ENCODE results near the gene KRT75.
"Not testable (repeated sequence)": the region's sequence is repeated elsewhere in the genome, so short reads cannot be mapped to it uniquely, and the experiment has no call there.

KRT75 gene

DNA sequence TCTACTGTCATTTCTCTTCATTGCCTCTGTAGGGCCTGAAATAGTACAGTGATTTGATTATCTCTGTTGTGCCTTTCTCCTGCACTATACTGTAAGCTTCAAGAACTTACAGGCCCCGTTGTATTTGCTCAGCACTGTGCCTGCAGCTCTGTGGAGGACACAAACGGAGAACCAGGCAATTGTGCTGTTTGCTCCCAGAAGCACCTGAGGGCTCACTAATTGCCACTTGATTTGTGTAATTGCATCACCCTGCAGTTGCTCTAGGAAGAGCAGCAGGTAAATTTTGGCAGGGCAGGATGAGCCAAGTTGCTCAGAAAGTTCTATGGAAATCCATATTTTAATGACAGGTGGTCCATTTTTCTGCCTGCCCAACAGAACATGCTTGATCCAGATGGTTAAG is 16.4 kb downstream of the KRT75 start:
- DNase-seq (ENCODE audit: low read depth in 1 of 2, low spot score in 1 of 2): no peak

DNA sequence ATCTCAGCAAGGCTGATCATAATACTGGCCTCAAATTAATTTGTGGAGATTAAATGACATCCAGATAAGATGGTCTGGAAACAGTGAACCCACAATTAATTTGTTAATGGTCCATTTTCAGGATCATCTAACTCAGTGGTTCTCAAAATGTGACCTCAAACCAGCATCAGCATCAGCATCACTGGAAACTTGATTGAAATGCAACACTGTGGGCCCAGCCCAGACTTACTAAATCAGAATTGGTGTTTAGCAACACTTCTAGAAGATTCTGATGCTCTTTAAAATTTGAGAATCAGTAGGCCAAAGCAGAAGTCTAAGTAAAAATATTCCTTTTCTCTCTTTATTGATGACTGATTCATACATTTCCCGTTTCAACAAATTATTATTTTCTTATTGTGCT is 17.4 kb downstream of the KRT75 start:
- DNase-seq (ENCODE audit: low read depth in 1 of 2, low spot score in 1 of 2): no peak

DNA sequence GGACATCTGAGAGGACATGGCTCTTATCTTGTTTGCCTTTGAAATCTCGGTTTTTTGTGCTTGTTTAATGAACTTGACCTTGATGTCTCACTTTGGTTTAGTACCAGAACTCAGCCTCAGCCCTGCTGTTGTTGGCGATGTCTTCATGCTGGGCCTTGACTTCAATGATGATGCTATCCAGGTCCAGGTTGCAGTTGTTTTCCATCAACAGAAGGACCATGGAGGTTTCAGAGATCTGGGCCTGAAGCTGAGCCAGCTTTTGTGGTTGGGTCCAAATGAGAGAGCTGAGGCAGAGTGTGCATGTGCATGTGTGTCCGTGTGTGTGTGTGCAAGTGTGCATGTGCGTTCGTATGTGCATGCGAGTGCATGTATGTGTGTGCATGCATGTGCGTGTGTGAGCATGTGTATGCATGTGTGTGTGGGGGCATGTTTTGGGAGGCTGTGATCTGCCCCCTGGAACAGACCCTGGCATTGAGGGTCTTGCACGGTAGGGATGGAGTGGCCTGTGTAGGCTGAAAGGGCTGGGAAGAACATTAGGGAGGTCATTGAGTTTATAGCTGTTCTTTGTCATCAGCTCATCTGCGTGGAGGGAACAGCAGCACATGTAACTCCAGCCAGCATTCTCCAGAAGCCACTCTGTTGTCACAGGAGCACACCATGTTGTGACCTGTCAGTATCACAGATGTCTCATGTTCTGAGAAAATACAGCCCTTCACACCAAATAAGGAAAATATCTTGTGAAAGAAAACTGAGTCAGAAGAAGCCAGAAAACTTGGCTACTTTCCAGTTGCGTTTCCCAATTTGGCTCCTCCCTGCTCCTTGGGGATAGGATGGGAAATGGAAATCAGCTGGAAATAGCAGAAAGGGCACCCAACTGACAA is 18.1 kb downstream of the KRT75 start:
- no peak for DNase-seq (ENCODE audit: low read depth in 1 of 2, low spot score in 1 of 2)

DNA sequence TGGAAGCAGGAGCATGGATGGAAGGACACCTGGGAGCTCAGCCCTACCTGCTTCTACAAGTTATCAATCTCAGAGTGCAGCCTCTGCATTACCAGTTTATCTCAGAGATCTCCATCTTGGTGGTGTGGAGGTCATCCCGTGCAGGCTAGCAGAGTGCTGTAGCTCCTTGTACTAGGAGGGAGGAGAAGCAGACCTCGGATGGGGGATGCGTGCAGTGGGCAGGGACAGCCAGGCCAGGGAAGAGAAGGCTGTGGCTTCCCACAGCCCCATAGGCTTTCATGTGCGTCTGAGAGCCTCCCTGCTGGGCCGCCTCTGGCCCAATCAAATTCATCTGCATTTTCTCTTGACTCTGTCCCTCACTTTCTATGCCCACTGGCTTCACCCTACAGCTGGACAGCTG is 19.2 kb downstream of the KRT75 start:
- DNase-seq (ENCODE audit: low read depth in 1 of 2, low spot score in 1 of 2): no peak

DNA sequence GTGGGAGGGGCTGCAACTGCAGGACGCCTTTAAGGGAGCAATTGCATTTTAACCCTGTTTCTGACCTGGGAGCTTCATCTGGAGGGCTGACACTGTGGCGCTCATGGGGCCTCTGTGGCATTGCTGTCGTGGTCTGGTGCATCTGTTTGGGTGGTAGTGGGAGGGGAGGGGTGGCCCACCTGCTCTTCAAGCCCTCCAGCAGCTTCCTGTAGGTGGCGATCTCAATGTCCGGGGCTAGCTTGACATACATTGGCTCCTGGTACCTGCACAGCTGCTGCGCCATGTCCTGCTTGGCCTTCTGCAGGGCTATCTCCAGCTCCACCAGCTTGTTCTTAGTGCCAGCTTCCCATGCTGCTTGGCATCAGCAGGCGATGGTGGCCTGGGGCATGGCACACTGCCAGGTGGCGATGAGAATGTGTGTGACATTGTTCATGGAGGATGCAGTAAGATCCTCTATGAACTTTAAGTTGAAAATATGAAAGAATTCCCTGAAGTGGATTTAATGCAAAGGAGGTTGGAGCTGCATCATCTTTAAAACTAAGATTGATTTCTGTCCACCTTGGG is 20.3 kb downstream of the KRT75 start:
- DNase-seq (ENCODE audit: low read depth in 1 of 2, low spot score in 1 of 2): no peak

DNA sequence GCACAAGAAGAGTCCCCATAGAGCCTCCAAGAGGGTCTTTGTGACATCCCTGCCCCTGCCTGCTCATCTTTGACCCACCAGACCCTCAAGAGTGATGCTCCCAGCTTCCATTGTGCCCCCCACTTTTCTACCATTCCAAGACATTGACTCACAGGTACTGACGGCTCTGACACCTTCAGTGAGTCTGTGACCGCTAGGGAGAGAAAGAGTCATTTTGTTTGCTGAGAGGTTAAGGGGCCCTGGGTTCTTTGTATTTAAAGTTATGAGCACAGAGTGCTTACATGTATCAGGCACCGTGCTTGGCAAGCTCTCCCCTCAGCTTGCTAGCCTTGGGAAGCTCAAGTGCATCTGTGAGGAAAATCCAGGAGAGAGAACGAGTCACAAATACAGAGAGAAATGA is 21.0 kb downstream of the KRT75 start:
- no peak for DNase-seq (ENCODE audit: low read depth in 1 of 2, low spot score in 1 of 2)

DNA sequence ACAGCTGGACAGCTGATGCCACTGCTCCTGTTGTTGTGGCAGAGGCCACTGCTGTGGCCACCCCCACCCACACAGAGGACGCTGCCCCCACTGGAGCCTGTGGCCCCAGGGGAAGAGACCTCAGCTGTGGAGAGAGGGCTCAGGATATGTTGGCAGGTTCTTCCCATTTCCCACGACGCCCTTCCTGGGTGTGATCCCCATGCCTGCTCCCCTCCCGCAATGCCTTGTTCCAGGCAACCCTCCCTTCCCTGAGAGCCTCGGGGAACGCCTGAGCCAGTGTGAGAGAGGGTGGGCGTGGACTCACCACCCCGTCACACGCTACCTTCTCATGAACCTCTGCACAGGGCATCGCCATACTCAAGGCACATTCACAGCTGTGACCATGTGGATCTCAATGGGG is 22.4 kb downstream of the KRT75 start:
- no peak for DNase-seq (ENCODE audit: low read depth in 1 of 2, low spot score in 1 of 2)

DNA sequence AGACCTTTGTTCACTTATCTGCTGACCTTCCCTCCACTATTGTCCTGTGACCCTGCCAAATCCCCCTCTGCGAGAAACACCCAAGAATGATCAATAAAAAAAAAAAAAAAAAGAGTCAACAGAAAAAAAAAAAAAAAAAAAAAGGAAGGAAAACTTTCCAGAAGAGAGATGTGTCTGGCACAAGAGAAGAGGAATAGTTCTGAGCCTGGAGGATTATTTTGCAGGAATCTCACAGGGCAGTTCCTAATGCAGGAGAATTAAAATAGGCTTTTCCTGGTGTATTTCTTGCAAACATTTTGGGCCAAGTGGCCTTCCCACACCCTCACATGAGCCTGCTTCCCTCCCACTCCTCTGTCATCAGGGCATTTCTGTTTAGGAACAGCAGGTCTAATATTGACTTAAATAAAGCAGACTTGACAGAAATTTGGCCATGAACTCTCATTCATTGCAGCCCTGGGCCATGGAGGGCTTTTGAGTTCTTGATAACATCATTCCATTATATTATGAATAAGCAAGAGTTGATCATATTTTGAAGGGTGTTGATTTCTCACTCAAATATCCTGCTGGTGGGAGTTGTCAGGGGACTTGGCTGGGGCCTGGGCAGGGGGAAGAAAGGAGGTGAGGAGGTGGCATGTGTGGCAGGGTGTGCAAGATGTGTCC is 23.5 kb downstream of the KRT75 start:
- not testable (repeated sequence) for DNase-seq (ENCODE audit: low read depth in 1 of 2, low spot score in 1 of 2)

DNA sequence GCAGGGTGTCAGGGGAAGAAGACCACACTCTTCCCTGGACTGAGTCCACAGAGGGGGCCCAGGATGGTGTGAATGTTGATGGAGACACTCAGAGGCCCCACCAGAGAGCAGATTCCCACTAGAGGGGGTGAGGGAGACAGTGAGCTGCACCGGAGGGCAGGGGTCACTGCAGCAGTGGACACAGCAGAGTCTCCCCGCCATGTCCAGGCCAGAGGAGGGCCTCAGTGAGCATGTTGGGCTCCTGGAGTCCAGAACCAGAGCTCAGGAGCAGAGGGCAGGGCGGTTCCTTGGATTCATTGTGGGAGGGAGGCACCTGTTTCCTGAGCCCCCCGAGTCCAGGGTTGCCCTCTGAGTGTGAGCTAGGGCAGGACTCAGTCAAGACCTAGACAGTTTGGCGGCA is 26.3 kb downstream of the KRT75 start:
- DNase-seq (ENCODE audit: low read depth in 1 of 2, low spot score in 1 of 2): no peak

DNA sequence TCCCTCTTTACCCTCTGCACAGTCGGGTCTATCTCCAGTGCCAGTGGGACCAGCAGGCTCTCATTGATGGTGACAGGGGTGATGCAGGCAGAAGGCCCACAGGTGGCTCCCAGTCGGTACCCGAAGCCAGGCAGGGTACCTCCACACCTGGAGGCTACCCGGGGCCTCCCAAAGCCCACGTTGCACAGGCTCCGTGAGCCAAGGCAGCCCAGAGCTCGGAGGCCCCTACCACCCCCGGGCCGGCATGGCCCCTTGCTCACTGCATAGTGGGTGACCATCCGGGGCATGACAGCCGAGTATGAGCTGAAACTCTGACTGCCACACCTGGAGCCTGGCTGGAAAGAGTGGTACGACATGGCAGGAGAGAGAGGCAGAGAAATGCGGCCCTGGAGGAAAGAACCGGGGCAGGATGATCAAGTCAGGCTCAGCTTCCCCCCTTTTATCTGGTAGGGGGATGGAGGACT is 28.2 kb downstream of the KRT75 start, which contains the start of gene KRT82:
KRT82 (minus strand) TSS at position 414 of the 464 bp plus-strand sequence; CDS start at position 356, 58 bp downstream.
- DNase-seq (ENCODE audit: low read depth in 1 of 2, low spot score in 1 of 2): no peak

DNA sequence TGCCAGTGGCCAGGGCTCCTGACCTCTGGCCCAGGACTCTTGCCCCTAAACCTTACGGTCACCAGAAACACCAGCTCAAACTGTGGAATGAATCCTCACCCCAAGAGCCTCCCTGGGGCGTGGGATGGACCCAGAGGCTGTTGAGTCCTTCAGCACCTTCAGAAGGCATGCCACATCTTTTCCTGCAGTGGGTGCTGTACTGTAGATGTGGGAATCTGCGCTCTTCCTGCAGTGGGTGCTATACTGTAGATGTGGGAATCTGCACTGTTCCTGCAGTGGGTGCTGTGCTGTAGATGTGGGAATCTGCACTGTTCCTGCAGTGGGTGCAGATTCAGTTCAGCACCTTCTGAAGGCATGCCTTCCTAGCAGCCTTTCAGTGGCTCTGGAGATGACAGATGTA is 29.2 kb downstream of the KRT75 start:
- no peak for DNase-seq (ENCODE audit: low read depth in 1 of 2, low spot score in 1 of 2)

DNA sequence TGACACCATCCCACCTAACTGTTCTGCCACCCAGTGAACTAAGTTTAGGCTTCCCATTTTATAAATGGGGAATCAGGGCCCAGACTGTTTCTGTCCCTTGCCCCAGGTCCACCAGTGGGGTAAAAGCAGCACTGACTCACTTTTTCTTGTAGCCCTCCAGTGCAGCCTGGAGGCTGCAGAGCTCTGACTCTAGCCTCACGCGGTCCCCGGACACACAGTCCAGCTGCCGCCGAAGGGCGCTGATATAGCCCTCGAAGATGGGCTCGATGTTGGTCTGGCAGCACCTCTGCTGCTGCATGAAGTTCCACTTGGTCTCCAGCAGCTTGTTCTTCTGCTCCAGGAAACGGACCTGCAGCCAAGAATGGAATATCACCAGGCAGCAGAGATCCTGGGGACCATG is 30.6 kb downstream of the KRT75 start:
- no peak for DNase-seq (ENCODE audit: low read depth in 1 of 2, low spot score in 1 of 2)

DNA sequence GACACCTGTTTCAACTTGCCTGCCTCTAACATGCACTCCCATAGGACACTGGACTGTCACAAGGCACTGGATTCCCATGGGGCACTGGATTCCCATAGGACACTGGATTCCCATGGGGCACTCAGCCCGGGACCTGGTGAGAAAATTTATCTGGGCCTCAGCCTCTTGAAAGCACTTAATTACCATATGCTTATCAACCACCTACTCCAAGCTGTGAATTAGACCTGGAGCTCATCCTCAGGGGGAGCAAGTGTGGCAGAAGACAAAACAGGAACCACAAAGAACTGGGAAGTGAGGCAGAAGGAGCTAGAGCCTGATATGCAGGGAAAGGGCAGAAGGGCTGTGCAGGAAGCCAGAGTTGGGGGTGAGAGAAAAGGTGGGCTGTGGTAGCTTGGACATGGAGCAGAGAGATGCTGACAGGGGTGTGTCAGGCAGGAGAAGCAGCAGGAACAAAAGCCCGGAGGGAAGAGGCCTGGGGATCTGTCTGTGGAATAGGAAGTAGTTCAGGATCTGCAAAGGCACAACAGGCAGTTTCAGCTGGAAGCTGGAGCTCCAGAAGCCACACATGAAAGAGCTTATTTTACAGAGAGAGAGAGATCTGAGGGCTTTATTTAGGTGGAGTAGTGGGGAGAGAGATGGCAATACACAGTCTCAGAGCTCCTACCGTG is 31.2 kb downstream of the KRT75 start:
- DNase-seq (ENCODE audit: low read depth in 1 of 2, low spot score in 1 of 2): no peak

DNA sequence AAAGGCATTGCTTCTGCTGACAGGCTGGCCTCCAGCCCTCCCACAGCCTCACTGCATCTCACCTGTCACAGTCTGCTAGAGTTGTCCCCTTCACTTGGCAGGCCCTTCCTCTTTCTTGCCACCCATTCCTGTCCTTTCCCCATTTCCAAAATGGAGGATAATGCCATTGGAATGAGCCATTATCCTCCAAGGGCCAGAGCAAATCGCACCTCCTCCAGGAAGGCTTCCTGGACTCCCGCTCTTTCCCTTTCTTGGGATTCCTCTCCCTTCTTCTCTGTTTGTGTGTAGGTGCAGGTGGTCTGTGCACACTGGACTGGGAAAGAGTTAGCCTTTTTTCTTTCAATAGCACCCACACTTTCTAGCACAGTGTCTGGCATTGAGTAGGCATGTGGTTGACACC is 31.8 kb downstream of the KRT75 start:
- DNase-seq (ENCODE audit: low read depth in 1 of 2, low spot score in 1 of 2): no peak

DNA sequence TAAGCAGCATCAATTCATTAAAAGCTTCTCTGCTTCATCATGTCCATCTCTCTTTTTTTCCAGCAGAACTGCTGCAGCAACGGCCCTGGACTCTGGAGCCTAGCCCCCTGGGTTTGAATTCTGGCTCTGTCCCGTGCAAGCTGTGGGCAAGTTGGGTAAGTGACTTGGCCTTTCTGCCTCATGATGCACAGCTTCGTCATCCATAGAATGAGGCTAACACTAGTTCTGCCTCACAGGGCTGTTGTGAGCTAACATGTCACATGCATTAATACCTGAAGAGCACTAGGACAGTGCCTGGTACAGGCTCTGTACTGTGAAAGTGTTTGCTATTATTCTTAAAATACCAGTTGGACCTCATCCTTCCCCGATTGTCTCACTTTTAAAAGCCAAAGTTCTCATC is 32.2 kb downstream of the KRT75 start:
- DNase-seq (ENCODE audit: low read depth in 1 of 2, low spot score in 1 of 2): no peak

DNA sequence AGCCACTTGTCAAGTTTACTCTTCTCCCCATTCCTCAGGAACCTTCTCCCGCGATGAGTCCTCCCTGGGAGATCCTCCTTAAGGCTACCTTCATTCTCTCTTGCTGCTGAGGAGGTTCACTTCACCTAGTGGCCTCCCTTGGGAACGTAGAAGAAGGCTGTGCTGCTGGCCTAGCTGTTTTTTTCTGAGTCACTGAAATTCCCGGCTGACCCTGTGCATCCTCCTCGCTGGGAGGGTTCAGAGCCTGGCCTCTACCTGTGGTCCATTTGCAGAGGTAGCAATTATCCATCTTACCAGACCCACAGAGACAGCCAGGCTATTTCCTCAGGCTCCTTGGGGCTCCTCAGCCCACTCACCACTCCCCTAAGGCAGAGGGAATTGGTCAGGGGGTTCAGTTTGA is 32.6 kb downstream of the KRT75 start:
- no peak for DNase-seq (ENCODE audit: low read depth in 1 of 2, low spot score in 1 of 2)

DNA sequence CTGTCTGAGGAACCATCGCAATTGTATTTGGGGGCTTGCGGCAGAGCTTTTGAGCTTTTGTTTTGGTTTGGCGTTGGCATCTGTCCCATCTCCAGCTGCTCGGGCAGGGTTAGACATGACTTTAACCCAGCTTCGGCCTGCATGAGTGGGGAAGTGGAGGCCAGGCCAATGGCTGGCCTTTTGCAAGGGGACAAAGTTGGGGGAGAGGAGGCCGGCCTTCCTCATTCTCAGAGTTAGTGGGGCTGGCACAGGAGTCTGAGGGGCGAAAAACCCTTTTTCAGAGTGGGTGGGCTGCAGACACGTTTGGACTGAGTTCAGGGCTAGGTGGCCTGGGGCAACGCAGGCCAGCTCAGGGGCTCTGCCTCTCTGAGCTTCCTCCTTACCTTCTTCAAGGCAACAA is 33.3 kb downstream of the KRT75 start:
- no peak for DNase-seq (ENCODE audit: low read depth in 1 of 2, low spot score in 1 of 2)

DNA sequence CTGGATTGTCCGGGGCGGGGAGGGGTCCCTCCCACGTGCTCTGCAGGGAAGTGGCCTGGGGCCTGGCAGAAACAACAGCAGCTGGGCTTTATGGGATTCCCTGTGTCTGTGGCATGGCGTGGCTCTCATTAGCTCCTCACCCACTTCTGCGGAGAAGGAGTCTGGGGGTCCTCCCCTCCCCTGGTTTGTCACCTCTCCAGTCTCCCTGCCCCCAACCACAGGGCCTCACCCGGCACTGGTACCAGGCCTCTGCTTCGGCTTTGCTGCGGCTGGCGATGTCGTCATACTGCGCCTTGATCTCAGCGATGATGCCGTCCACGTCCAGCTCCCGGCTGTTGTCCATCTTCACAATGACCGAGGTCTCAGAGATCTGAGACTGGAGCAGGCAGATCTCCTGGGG is 34.4 kb downstream of the KRT75 start:
- DNase-seq (ENCODE audit: low read depth in 1 of 2, low spot score in 1 of 2): no peak

DNA sequence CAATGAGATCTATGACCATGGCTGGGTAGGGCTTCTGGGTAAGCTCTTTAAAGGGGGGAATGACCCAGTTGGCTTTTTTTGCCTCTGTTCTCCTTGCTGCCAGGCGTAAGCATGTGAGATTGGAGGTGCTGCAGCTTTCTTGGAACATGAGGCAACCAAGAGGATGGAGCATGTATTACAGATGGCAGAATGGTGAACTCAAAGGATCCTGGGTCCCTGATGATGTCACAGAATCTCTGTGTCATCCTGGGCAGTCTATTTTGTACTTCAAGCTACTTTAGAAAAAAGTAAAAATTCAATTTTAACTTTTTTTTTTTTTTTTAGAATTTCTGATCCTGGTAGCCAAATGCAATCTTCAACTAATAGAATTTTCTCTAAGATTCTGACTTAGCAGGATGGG is 36.0 kb downstream of the KRT75 start:
- no peak for DNase-seq (ENCODE audit: low read depth in 1 of 2, low spot score in 1 of 2)

DNA sequence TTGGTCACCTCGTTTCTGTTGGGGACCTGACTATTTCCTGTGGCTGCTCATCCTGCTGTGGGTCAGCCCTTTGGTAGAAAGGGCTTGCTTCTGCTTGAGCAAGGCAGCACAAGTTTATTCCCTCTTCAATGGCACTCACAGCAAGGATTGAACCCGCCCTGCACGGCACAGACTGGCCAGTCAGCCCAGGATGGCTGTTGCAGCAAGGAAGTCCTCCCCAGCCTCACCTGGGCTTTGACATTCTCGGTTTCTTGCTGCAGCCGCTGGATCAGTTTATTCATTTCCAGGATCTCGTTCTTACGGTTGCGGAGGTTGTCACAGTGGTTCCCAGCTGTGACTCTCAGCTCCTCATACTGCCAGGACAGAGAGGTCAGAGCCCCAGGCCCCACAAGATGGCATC is 37.5 kb downstream of the KRT75 start:
- DNase-seq (ENCODE audit: low read depth in 1 of 2, low spot score in 1 of 2): no peak

DNA sequence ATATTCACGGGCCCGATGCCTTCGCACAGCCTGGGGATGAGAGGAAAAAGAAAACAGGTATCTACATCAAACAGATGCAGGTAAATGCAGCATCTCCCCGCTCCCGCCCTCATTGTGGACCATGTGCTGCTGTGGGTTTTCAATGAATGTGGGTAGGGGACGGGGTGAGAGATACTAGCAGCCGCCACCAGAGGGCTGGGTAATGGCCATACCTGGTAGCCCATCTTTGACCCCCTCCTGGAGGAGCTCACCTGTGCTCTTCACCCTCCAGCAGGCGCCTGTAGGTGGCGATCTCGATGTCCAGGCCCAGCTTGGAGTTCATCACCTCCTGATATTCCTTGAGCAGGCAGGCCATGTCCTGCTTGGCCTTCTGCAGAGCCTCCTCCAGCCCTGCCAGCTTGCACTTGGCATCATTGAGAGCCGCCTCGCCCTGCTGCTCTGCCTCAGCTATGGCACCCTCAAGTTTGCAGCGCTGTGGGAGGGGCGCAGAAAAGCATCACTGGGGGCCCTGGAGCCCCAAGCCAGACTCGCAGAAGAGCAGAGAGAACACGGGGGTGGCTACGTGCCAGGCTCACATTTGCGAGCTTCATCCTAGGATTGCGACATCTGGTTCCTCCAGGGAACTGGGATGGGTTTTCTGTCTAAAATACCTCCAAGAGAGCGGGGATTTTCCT is 38.3 kb downstream of the KRT75 start:
- DNase-seq (ENCODE audit: low read depth in 1 of 2, low spot score in 1 of 2): no peak
